K562 (cell line): ENCODE measurements around the gene HDAC7. TPM values are rescaled to one million over a fixed set of nuclear protein-coding genes. Genes with fewer than 3 reads are reported as not detected.

Source experiments
- HOXB6 ChIP-seq: fragments of 250-450 bp; sonication (Bioruptor Pico); IDR thresholded peaks from 2 replicates; pipeline ENCODE4 v1.5.1; 2022; ENCODE audit warnings: mild to moderate bottlenecking, borderline replicate concordance
- KDM5B ChIP-seq: fragments of 200-600 bp; sonication (generic); IDR thresholded peaks from 2 replicates; pipeline ENCODE4 v1.6.1; 2012; ENCODE audit warnings: low read depth, mild to moderate bottlenecking, moderate library complexity, low read length, control low read depth, inconsistent platforms; ENCODE audit not compliant: insufficient replicate concordance
- MAZ ChIP-seq, 2 experiments: fragments of 450-650 bp in 1 of 2; sonication (generic) in 1 of 2; formaldehyde crosslinking; IDR thresholded peaks in 1 of 2; conservative IDR thresholded peaks in 1 of 2; 2 replicates each; pipeline versions ENCODE4 v1.4.0 to v1.5.0; 2020; ENCODE audit warnings: mild to moderate bottlenecking in 1 of 2, missing genetic modification reagents in 1 of 2
- ZNF324 ChIP-seq: fragments of 250-450 bp; sonication (Bioruptor Pico); IDR thresholded peaks from 2 replicates; pipeline ENCODE4 v1.4.0; 2020; ENCODE audit warnings: mild to moderate bottlenecking
- ZNF785 ChIP-seq: fragments of 250-450 bp; sonication (Bioruptor Pico); IDR thresholded peaks from 2 replicates; pipeline ENCODE4 v1.4.0; 2020; ENCODE audit warnings: mild to moderate bottlenecking
- polyA plus RNA-seq, 8 experiments: library from polyadenylated mRNA; depleted of rRNA in 4 of 8; stranded (reverse) in 5 of 8; unstranded in 3 of 8; fragments of >200 nt; fragmentation: Nextera tagmentation in 2 of 8; fragmentation: Illumina TruSeq in 1 of 8; extraction: Ambion mirVana in 2 of 8; extraction: Trizol in 1 of 8; gene quantifications; 2 replicates each; pipeline versions ENCODE4 v1.2.1 to v1.2.3, GENCODE V29; 2011 to 2014; ENCODE audit warnings: inconsistent platforms in 1 of 8, missing spikeins in 1 of 8
- total RNA-seq, 7 experiments: library from RNA; depleted of rRNA in 6 of 7; stranded (reverse); fragments of >200 nt in 6 of 7; fragmentation: Illumina TruSeq in 2 of 7; extraction: Trizol in 2 of 7; gene quantifications; 2 replicates each; pipeline versions ENCODE4 v1.2.1 to v1.2.3, GENCODE V29; 2011 to 2021; ENCODE audit warnings: low replicate concordance in 1 of 7
- TF ChIP-seq, protein P1 (sequence below), 3 experiments: fragments of 200-800 bp in 1 of 3; fragments of 250-450 bp in 1 of 3; fragments of 450-650 bp in 1 of 3; sonication (Bioruptor Pico) in 1 of 3; sonication (Bioruptor generic) in 1 of 3; formaldehyde crosslinking in 1 of 3; IDR thresholded peaks; 2 replicates each; pipeline versions ENCODE4 v1.6.1 to v1.8.0; 2016 to 2022; ENCODE audit warnings: mild to moderate bottlenecking in 2 of 3, missing genetic modification characterization in 2 of 3, missing compliant biosample characterization in 1 of 3, moderate library complexity in 1 of 3
- TF ChIP-seq, protein P2 (sequence below): fragments of 200-400 bp; formaldehyde crosslinking; IDR thresholded peaks from 2 replicates; pipeline ENCODE4 v1.6.1; 2017; ENCODE audit warnings: mild to moderate bottlenecking, low read depth, low read length, moderate library complexity
- TF ChIP-seq, protein P3 (sequence below), 2 experiments: fragments of 450-650 bp; IDR thresholded peaks; 2 replicates each; pipeline ENCODE4 v1.6.1; 2016; ENCODE audit warnings: mild to moderate bottlenecking in 2 of 2, borderline replicate concordance in 1 of 2, low read depth in 1 of 2, moderate library complexity in 1 of 2
- TF ChIP-seq, protein P4 (sequence below): fragments of 250-450 bp; sonication (Bioruptor Pico); IDR thresholded peaks from 2 replicates; pipeline ENCODE4 v1.5.0; 2021

The HDAC7 gene
- total and polyA plus RNA-seq, 9 of the 15 experiments (the other 6 are each of a cell fraction or from before 2014, with no cell fraction given): 2.5 to 129 (median 31.1) TPM

DNA sequence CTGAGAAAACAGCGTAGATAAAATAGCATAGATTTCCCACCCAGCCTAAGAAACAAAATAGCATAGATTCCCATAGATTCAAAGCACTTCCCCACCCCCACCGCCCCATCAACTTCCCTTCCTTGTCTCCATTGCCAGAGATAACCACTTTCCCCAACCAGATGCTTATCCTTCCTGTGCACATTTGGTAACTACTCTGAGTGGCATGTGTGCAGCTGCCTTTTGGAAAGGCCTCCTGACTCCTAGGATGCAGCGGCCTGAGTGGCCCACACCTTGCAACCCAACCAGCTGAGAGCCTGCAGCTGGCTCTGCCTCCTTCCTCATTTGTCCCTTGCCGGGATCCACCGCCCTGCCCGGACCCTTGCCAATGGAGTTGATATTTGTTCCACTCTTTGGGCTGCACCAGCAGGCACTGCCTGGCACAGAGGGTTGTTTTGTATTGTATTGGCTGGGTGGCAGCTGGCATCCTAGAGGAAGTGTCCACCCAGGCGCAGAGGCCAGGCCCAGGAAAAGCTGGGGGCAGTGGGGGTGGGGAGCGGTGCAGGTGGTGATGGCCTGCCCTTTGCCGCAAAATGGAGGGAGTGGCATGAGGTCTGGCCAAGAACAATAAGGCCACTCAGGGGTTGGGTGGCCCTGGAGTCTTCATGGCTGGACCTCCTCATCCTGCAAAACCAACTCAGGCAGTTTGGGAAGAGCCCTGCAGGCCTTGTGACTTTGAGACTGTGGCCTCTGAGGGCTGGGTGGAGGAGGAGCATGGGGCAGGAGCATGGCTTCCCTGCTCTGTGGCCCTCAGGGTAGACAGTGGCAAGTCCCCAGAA lies 41.8 kb downstream of the HDAC7 start (continued):
- TF ChIP-seq, protein P1, sequence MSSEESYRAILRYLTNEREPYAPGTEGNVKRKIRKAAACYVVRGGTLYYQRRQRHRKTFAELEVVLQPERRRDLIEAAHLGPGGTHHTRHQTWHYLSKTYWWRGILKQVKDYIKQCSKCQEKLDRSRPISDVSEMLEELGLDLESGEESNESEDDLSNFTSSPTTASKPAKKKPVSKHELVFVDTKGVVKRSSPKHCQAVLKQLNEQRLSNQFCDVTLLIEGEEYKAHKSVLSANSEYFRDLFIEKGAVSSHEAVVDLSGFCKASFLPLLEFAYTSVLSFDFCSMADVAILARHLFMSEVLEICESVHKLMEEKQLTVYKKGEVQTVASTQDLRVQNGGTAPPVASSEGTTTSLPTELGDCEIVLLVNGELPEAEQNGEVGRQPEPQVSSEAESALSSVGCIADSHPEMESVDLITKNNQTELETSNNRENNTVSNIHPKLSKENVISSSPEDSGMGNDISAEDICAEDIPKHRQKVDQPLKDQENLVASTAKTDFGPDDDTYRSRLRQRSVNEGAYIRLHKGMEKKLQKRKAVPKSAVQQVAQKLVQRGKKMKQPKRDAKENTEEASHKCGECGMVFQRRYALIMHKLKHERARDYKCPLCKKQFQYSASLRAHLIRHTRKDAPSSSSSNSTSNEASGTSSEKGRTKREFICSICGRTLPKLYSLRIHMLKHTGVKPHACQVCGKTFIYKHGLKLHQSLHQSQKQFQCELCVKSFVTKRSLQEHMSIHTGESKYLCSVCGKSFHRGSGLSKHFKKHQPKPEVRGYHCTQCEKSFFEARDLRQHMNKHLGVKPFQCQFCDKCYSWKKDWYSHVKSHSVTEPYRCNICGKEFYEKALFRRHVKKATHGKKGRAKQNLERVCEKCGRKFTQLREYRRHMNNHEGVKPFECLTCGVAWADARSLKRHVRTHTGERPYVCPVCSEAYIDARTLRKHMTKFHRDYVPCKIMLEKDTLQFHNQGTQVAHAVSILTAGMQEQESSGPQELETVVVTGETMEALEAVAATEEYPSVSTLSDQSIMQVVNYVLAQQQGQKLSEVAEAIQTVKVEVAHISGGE (CRISPR knock-in tag; IDR thresholded peaks at IDR 0.05): 0 out of 6 replicates have a peak, but pooled peaks of 1 of the 3 experiments have one; percentile 40
- TF ChIP-seq, protein P2, sequence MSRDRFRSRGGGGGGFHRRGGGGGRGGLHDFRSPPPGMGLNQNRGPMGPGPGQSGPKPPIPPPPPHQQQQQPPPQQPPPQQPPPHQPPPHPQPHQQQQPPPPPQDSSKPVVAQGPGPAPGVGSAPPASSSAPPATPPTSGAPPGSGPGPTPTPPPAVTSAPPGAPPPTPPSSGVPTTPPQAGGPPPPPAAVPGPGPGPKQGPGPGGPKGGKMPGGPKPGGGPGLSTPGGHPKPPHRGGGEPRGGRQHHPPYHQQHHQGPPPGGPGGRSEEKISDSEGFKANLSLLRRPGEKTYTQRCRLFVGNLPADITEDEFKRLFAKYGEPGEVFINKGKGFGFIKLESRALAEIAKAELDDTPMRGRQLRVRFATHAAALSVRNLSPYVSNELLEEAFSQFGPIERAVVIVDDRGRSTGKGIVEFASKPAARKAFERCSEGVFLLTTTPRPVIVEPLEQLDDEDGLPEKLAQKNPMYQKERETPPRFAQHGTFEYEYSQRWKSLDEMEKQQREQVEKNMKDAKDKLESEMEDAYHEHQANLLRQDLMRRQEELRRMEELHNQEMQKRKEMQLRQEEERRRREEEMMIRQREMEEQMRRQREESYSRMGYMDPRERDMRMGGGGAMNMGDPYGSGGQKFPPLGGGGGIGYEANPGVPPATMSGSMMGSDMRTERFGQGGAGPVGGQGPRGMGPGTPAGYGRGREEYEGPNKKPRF: no peak
- TF ChIP-seq KDM5B: no peak
- no peak for TF ChIP-seq HOXB6
- no peak for TF ChIP-seq ZNF785 (CRISPR knock-in tag)
- TF ChIP-seq, protein P3, sequence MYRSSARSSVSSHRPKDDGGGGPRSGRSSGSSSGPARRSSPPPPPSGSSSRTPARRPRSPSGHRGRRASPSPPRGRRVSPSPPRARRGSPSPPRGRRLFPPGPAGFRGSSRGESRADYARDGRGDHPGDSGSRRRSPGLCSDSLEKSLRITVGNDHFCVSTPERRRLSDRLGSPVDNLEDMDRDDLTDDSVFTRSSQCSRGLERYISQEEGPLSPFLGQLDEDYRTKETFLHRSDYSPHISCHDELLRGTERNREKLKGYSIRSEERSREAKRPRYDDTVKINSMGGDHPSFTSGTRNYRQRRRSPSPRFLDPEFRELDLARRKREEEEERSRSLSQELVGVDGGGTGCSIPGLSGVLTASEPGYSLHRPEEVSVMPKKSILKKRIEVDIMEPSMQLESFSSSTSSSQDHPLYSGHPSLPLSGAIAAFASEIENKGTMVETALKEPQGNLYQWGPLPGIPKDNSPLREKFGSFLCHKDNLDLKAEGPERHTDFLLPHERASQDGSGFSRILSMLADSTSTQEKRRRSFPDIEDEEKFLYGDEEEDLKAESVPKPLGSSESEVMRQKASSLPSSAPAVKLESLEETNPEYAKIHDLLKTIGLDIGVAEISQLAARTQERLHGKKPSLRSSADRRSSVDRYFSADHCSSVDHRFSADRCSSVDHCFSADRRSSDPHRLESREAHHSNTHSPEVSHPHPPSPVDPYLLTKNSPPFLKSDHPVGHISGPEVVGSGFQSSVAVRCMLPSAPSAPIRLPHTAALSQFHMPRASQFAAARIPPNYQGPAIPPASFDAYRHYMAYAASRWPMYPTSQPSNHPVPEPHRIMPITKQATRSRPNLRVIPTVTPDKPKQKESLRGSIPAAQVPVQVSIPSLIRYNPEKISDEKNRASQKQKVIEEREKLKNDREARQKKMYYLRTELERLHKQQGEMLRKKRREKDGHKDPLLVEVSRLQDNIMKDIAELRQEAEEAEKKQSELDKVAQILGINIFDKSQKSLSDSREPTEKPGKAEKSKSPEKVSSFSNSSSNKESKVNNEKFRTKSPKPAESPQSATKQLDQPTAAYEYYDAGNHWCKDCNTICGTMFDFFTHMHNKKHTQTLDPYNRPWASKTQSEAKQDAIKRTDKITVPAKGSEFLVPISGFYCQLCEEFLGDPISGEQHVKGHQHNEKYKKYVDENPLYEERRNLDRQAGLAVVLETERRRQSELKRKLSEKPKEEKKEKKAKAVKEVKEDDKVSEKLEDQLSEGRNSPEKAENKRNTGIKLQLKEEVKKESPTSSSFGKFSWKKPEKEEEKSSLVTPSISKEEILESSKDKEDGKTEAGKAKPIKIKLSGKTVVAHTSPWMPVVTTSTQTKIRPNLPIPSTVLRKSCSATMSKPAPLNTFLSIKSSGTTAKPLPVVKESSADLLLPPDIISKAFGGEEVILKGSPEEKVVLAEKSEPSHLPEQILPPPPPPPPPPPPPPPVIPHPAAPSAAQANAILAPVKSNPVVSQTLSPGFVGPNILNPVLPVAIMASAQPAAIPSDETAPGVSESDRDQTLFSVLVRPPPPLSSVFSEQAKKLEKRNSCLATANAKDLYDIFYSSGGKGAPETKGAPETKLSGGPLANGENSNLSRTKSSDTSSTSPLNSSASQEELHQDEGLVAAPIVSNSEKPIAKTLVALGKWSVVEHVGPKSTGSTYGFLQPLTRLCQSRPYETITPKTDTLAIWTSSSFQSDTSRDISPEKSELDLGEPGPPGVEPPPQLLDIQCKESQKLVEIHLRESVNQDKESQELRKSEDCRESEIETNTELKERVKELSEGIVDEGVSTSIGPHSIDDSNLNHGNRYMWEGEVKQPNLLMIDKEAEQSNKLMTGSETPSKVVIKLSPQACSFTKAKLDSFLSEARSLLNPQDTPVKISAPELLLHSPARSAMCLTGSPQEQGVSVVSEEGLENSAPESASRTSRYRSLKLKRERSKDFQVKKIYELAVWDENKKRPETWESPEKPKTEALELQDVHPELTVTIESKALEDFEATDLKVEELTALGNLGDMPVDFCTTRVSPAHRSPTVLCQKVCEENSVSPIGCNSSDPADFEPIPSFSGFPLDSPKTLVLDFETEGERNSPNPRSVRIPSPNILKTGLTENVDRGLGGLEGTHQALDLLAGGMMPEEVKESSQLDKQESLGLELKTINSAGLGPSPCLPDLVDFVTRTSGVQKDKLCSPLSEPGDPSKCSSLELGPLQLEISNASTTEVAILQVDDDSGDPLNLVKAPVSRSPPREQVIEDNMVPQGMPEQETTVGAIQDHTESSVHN (IDR thresholded peaks at IDR 0.05; ENCODE audit: borderline replicate concordance in 1 of 2, low read depth in 1 of 2): 0 out of 4 replicates have a peak, but pooled peaks of 1 of the 2 experiments have one; percentile 63
- TF ChIP-seq, protein P4, sequence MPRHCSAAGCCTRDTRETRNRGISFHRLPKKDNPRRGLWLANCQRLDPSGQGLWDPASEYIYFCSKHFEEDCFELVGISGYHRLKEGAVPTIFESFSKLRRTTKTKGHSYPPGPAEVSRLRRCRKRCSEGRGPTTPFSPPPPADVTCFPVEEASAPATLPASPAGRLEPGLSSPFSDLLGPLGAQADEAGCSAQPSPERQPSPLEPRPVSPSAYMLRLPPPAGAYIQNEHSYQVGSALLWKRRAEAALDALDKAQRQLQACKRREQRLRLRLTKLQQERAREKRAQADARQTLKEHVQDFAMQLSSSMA (CRISPR knock-in tag): no peak
- no peak for TF ChIP-seq ZNF324 (CRISPR knock-in tag)
- peak in 1 of 2 experiments; percentile 39; a peak in 2 of 4 replicates for TF ChIP-seq MAZ (CRISPR knock-in tag; conservative IDR thresholded peaks at IDR 0.05 in 1 of 2, IDR thresholded peaks at IDR 0.05 in 1 of 2)
